ENCODE results near the gene OGG1.

OGG1 gene

GRCh38 chr3:9784965-9785364, 35.2 kb downstream of the OGG1 start:
- Mint-ChIP-seq H3K4me3 (no peak overlapping the region), H3K4me1 (peaks cover 61% of the 10 kb centered on the region), H3K9me3 (no peaks in the 10 kb centered on the region), H3K36me3 (peaks cover 19% of the 10 kb centered on the region), H3K27me3 (no peaks in the 10 kb centered on the region), H3K27ac (no peak overlapping the region)

GRCh38 chr3:9785602-9786001, 35.9 kb downstream of the OGG1 start:
- Mint-ChIP-seq H3K4me1 (peaks cover 61% of the 10 kb centered on the region), H3K36me3 (peaks cover 20% of the 10 kb centered on the region), H3K27ac (no peak overlapping the region)

GRCh38 chr3:9786209-9786739, 36.5 kb downstream of the OGG1 start:
- Mint-ChIP-seq H3K4me3 (no peak overlapping the region), H3K36me3 (peaks cover 20% of the 10 kb centered on the region), H3K27me3 (no peaks in the 10 kb centered on the region), H3K27ac (peak overlapping the region; percentile 62), H3K9me3 (no peaks in the 10 kb centered on the region), H3K4me1 (peaks cover 62% of the 10 kb centered on the region)

More at GRCh38 chr3:9785602-9786001, 35.9 kb downstream of the OGG1 start:
- H3K4me3 Mint-ChIP-seq: no peak overlapping the region
- H3K27me3 Mint-ChIP-seq: no peaks in the 10 kb centered on the region
- no peaks in the 10 kb centered on the region for H3K9me3 Mint-ChIP-seq

GRCh38 chr3:9786825-9787669, 37.3 kb downstream of the OGG1 start:
- Mint-ChIP-seq H3K27me3 (no peaks in the 10 kb centered on the region), H3K4me1 (peaks cover 65% of the 10 kb centered on the region), H3K9me3 (no peaks in the 10 kb centered on the region), H3K27ac (peak overlapping the region; percentile 92), H3K36me3 (peaks cover 19% of the 10 kb centered on the region), H3K4me3 (peak overlapping the region; percentile 52)

- H3K36me3 Mint-ChIP-seq: peaks cover 18% of the 10 kb centered on the region
- peak overlapping the region; percentile 92 for H3K27ac Mint-ChIP-seq
- no peaks in the 10 kb centered on the region for H3K27me3 Mint-ChIP-seq
- H3K4me3 Mint-ChIP-seq: peak overlapping the region; percentile 52
- H3K4me1 Mint-ChIP-seq: peaks cover 59% of the 10 kb centered on the region
- H3K9me3 Mint-ChIP-seq: no peaks in the 10 kb centered on the region
Observed at GRCh38 chr3:9787714-9788113, 38.0 kb downstream of the OGG1 start.

GRCh38 chr3:9791127-9791526, 41.4 kb downstream of the OGG1 start:
- no peaks in the 10 kb centered on the region for H3K9me3 Mint-ChIP-seq
- peak overlapping the region; percentile 47 for H3K4me3 Mint-ChIP-seq
- no peak overlapping the region for H3K27ac Mint-ChIP-seq
- H3K36me3 Mint-ChIP-seq: peaks cover 25% of the 10 kb centered on the region
- H3K4me1 Mint-ChIP-seq: peaks cover 70% of the 10 kb centered on the region
- no peaks in the 10 kb centered on the region for H3K27me3 Mint-ChIP-seq

GRCh38 chr3:9791790-9792404, 42.1 kb downstream of the OGG1 start:
- H3K4me1 Mint-ChIP-seq: peaks cover 67% of the 10 kb centered on the region
- peak overlapping the region; percentile 95 for H3K4me3 Mint-ChIP-seq
- peak overlapping the region; percentile 99 for H3K27ac Mint-ChIP-seq
- peaks cover 26% of the 10 kb centered on the region for H3K36me3 Mint-ChIP-seq
- no peaks in the 10 kb centered on the region for H3K27me3 Mint-ChIP-seq
- no peaks in the 10 kb centered on the region for H3K9me3 Mint-ChIP-seq

- H3K27ac Mint-ChIP-seq: peak within 1 kb of the TSS; percentile 99
- H3K4me1 Mint-ChIP-seq: peaks cover 67% of the 10 kb centered on the region
- peaks cover 26% of the 10 kb centered on the region for H3K36me3 Mint-ChIP-seq
- H3K4me3 Mint-ChIP-seq: peak within 1 kb of the TSS; percentile 95
- H3K9me3 Mint-ChIP-seq: no peaks in the 10 kb centered on the region
- no peaks in the 10 kb centered on the region for H3K27me3 Mint-ChIP-seq
Observed at GRCh38 chr3:9792405-9793160, 42.8 kb downstream of the OGG1 start, which contains the start of the genes ARPC4 and TADA3. Gene ARPC4 (plus strand): TSS chr3:9793082. CDS start chr3:9793122, 40 bp downstream. Gene TADA3 (minus strand): TSS chr3:9792473. CDS start chr3:9791466, 1,007 bp downstream.

- Mint-ChIP-seq H3K36me3 (peaks cover 23% of the 10 kb centered on the region), H3K27me3 (no peaks in the 10 kb centered on the region), H3K27ac (peak overlapping the region; percentile 99), H3K9me3 (no peaks in the 10 kb centered on the region), H3K4me1 (peaks cover 67% of the 10 kb centered on the region), H3K4me3 (peak overlapping the region; percentile 95)
Observed at GRCh38 chr3:9793161-9793781, 43.5 kb downstream of the OGG1 start.

- Mint-ChIP-seq H3K27ac (peak overlapping the region; percentile 99), H3K27me3 (no peaks in the 10 kb centered on the region), H3K9me3 (no peaks in the 10 kb centered on the region), H3K36me3 (peaks cover 18% of the 10 kb centered on the region), H3K4me1 (peaks cover 63% of the 10 kb centered on the region), H3K4me3 (peak overlapping the region; percentile 95)
Observed at GRCh38 chr3:9794400-9794799, 44.6 kb downstream of the OGG1 start.

GRCh38 chr3:9795207-9795606, 45.5 kb downstream of the OGG1 start:
- no peaks in the 10 kb centered on the region for H3K9me3 Mint-ChIP-seq
- H3K4me3 Mint-ChIP-seq: peak overlapping the region; percentile 77
- H3K4me1 Mint-ChIP-seq: peaks cover 54% of the 10 kb centered on the region
- peak overlapping the region; percentile 86 for H3K27ac Mint-ChIP-seq
- H3K36me3 Mint-ChIP-seq: peaks cover 16% of the 10 kb centered on the region
- no peaks in the 10 kb centered on the region for H3K27me3 Mint-ChIP-seq

- peak overlapping the region; percentile 7 for H3K4me3 Mint-ChIP-seq
- H3K36me3 Mint-ChIP-seq: peaks cover 16% of the 10 kb centered on the region
- H3K4me1 Mint-ChIP-seq: peaks cover 37% of the 10 kb centered on the region
- no peaks in the 10 kb centered on the region for H3K27me3 Mint-ChIP-seq
- peak overlapping the region; percentile 86 for H3K27ac Mint-ChIP-seq
- no peaks in the 10 kb centered on the region for H3K9me3 Mint-ChIP-seq
Observed at GRCh38 chr3:9797196-9797945, 47.6 kb downstream of the OGG1 start.

- Mint-ChIP-seq H3K27me3 (no peaks in the 10 kb centered on the region), H3K4me3 (no peak overlapping the region), H3K27ac (no peak overlapping the region), H3K36me3 (peaks cover 7% of the 10 kb centered on the region), H3K4me1 (peaks cover 26% of the 10 kb centered on the region), H3K9me3 (no peaks in the 10 kb centered on the region)
Observed at GRCh38 chr3:9800529-9800928, 50.8 kb downstream of the OGG1 start.

- no peaks in the 10 kb centered on the region for H3K27me3 Mint-ChIP-seq
- no peak overlapping the region for H3K27ac Mint-ChIP-seq
- H3K4me1 Mint-ChIP-seq: peaks cover 18% of the 10 kb centered on the region
- no peak overlapping the region for H3K4me3 Mint-ChIP-seq
- H3K9me3 Mint-ChIP-seq: no peaks in the 10 kb centered on the region
- peaks cover 5% of the 10 kb centered on the region for H3K36me3 Mint-ChIP-seq
Observed at GRCh38 chr3:9803494-9803893, 53.7 kb downstream of the OGG1 start.
